CD1c-positive myeloid dendritic cell (primary cell): Measurements from ENCODE around the gene PSG1.
"Not testable (repeated sequence)": the region's sequence is repeated elsewhere in the genome, so short reads cannot be mapped to it uniquely, and the experiment has no call there.

Experiments used
- DNase-seq: peaks from one replicate; pipeline ENCODE4 v3.0.0-alpha.2; 2016; ENCODE audit errors: extremely low spot score

The PSG1 gene

GRCh38 chr19:42821306-42821977 is 58.1 kb downstream of the PSG1 start:
- DNase-seq, result not testable (repeated sequence)

- DNase-seq, result not testable (repeated sequence)
These were observed 59.4 kb downstream of the PSG1 start for GRCh38 chr19:42819960-42820650.

- no peak for DNase-seq
These were observed 62.6 kb downstream of the PSG1 start for GRCh38 chr19:42816894-42817293.
